Measurements from ENCODE around the gene FKBP1B.

GRCh38 chr2:24010477-24011249, 38.9 kb upstream of the FKBP1B start:
- TF ChIP-seq CTCF (conservative IDR thresholded peaks at IDR 0.05; ENCODE audit: low read depth, low read length) (no peak), EZH2 (IDR thresholded peaks at IDR 0.05; ENCODE audit: borderline replicate concordance, low read depth, low read length, poor library complexity, severe bottlenecking) (no peak)

Data from A673 (cell line).